Colon (tissue), 2 donors: Measurements from ENCODE around the gene SOD2.
"Not testable (repeated sequence)": the region's sequence is repeated elsewhere in the genome, so short reads cannot be mapped to it uniquely, and the experiment has no call there.

Experiments
- FAIRE-seq: peaks from 2 replicates; lab custom pipeline; 2012; peaks lifted over from hg19 to GRCh38; lab: Jason Lieb, UNC
- donor health status: control.
- donor health status: control.

SOD2 gene

GRCh38 chr6:159682295-159682694 lies 10.7 kb downstream of the SOD2 start:
- FAIRE-seq = no peak

DNA sequence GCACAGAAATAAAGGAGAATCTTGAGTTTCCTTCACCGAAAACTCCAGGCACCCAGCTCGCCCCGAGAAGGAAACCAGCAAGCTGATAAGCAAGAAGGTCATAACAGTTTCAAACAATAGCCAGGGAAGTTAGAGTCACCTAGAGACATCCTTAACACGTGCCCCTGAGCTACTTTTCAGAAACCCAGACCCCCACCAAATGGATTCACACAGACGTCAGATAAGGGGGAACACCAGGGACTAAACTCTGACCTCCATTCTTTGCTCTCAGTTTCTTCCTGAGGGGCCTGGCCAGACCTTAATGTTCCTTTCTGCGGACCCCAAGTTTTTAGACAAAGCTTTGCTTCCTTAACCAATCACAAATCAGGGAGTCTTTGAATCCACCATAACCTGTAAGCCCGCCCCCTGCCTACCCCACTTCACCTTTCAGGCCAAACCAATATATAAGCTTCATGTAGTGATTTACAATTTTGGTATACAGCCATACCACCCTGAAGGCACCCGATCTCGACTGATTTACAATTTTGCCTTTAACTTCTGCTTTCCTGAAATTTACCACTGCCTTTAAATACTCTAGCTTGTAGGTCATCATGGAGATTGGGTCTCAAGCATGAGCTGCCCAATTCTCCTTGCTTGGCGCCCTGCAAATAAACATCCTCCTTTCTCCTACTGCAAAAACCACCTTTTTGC lies 11.7 kb downstream of the SOD2 start:
- FAIRE-seq = no peak

DNA sequence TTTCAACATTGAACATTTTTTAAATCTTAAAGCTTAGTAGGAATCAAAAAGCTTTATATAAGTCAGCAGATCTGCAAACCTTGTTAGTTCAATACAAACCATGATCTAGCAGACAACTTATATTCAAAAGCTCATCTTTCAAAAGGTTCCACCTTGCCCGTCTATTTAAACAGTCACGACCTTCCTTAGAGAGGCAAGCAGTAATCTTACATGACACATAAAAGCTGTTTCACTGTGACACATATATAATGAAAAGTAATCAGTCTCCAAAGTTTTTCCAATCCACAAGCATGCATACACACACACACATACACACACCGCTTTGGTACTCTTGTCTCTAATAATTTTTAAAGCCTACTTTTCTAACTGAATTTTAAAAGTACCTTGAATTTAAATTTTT lies 12.9 kb downstream of the SOD2 start:
- FAIRE-seq = peak; percentile 10

- no peak for FAIRE-seq
Measured at GRCh38 chr6:159679091-159680077, 13.7 kb downstream of the SOD2 start.

DNA sequence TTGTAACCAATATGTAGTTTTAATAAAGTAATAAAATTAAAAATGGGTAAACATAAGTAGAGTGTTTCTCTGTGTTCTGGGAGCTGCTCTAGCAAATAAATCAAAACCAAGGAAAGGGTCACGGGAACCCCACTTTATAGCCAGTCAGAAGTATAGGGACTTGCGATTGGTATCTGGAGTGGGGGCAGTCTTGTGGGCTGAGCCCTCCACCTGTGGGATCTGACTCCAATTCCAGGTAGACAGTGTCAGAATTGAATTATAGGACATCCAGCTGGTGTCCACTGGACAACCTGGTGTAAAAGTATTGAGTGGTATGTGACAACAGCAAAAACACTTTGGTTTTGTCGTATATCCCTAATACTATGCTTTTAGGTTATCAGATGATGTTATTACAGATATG lies 14.5 kb downstream of the SOD2 start:
- FAIRE-seq = no peak

DNA sequence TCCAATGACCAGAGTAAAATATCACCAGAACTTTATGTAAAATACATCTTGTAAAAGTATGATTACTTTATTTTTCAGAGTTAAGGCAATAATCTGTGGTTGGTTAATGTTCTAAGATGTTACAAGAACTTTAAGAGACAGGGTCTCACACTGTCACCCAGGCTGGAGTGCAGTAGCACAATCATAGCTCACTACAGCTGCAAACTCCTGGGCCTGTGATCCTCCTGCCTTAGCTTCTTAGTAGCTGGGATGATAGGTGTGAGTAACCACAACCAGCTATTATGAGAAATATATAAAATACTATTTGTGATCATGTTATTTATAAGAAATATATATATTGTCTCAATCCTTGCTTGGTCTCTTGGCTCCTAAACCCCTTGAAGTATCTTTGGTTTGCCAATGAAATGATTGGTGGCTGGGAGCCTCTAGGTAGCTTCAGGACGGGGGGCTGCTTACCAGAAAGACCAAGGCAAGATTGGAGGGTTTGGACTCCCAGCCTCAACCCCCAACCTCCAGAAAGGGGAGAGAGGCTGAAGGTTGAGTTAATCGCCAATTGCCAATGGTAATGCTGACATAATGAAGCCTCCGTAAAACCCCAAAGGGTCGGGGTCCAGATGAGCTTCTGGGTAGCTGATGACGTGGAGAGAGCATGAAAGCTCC lies 15.4 kb downstream of the SOD2 start:
- no peak for FAIRE-seq

GRCh38 chr6:159676890-159677505 lies 16.0 kb downstream of the SOD2 start:
- FAIRE-seq = no peak

DNA sequence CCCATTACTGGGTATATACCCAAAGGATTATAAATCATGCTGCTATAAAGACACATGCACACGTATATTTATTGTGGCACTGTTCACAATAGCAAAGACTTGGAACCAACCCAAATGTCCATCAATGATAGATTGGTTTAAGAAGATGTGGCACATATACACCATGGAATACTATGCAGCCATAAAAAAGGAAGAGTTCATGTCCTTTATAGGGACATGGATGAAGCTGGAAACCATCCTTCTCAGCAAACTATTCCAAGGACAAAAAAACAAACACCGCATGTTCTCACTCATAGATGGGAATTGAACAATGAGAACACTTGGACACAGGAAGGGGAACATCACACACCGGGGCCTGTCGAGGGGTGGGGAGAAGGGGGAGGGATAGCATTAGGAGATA lies 16.8 kb downstream of the SOD2 start:
- FAIRE-seq = not testable (repeated sequence)

DNA sequence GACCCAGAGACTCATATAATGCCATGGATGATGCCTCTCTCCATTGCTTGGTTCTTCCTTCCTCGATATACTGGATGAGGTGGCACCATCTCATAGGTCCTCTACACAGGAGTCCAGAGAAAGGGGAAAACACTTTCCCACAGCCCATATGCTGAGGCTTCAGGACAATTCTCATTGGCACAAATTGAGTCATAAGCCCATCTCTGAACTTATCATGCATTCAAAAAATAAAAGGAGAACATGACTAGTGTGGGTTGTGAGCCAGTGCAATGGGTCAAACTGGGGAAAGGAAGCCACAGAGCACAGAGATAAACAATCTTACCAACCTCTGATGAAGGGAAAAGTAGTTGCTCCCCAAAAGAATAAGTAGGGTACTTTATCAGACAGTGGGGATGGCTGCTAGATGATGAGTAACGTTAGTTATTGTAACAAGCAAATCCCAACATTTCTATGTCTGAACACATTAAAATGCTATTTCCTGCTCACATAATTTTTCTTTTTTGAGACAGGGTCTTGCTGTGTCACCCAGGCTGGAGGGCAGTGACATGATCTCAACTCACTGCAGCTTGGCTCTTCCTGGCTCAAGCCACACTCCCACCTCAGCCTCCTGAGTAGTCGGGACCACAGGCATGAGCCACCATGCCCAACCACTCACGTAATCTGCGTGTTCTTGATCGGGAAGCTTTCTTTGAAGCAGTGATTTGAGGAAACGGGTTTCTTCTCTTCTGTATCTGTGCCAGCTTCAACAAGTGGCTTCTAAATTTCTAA lies 27.0 kb downstream of the SOD2 start:
- no peak for FAIRE-seq

GRCh38 chr6:159663368-159663889 lies 29.6 kb downstream of the SOD2 start:
- peak; percentile 57 for FAIRE-seq

DNA sequence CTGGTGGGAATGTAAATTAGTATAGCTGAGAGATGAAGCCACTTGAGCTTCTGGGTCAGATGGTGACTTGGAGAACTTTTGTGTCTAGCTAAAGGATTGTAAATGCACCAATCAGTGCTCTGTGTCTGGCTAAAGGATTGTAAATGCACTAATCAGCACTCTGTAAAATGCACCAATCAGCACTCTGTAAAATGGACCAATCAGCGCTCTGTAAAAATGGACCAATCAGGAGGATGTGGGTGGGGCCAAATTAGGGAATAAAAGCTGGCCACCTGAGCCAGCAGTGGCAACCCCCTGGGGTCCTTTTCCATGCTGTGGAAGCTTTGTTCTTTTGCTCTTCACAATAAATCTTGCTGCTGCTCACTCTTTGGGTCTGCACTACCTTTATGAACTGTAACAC lies 31.1 kb downstream of the SOD2 start:
- FAIRE-seq = not testable (repeated sequence)

GRCh38 chr6:159655409-159655988 lies 37.5 kb downstream of the SOD2 start:
- FAIRE-seq = no peak

DNA sequence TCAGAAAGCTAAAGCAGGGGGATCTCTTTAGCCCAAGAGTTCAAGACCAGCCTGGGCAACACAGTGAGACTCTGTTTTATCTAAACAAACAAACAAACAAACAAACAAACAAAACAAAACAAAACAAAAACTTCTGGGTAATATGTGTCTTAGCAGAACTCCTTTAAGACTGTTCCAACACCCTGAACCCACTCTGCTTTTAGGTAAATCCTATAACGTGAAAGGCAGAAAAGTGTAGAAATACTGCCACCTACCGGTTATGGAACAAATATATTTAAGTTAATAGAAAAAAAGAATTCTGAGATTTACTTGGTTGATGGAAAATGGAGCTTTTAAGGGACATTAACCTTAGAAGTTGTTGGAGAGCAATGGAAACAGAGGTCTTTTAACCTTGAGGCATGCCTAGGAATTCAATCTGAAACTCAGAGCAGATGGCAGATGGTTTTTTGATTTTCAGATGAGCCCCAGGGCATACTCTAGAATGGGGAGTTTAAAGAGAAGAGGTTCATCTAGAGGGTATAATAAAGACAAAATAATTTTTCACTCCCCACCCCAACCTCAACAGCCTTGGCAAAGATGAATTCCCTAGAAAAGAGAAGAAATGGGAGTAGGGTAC lies 38.5 kb downstream of the SOD2 start:
- peak; percentile 14 for FAIRE-seq

DNA sequence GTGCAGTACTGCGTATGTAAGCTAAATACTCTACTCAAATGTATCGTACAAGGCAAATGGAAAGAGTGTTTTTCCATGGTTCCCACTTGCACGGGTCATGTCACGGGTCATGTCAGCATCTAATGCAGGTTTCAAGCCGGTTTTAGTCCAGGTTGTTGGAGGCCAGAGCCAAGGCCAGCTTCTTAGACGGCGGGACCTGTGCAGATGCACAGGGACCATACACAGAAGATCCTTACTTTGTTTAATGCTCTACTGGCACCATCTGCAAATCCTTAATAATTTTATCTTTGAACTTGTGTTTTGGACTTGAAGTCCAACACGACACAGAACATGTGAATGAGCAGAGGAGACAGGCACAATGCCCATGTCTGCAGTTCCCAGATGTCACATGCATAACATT lies 42.7 kb downstream of the SOD2 start:
- FAIRE-seq = no peak

- FAIRE-seq = no peak
Measured at GRCh38 chr6:159649441-159649840, 43.6 kb downstream of the SOD2 start.

GRCh38 chr6:159646733-159647132 lies 46.3 kb downstream of the SOD2 start:
- no peak for FAIRE-seq

- FAIRE-seq = no peak
Measured at GRCh38 chr6:159646116-159646515, 46.9 kb downstream of the SOD2 start.

DNA sequence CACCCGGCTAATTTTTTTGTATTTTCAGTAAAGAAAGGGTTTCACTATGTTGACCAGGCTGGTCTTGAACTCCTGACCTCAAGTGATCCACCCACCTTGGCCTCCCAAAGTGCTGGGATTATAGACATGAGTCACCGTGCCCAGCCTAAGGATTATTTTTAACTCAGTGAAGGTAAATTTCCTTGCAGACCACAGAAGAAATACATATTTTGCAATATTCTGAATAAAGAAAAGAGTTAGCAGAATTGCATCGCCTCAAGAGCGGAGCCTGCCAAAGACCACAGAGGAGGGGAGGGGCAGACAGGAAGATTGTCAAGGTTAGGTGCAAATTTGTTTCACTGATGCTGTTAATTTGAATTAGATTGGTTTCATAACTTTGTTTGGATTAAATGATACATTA lies 47.4 kb downstream of the SOD2 start:
- no peak for FAIRE-seq
